A549 (cell line): ENCODE measurements around the gene CYP24A1. TPM values are rescaled to one million over a fixed set of nuclear protein-coding genes. Genes with fewer than 3 reads are reported as not detected.

Source experiments
- ATOH8 ChIP-seq: fragments of 250-450 bp; sonication (Bioruptor Pico); IDR thresholded peaks from 2 replicates; pipeline ENCODE4 v1.5.0; 2020; ENCODE audit warnings: low read depth, mild to moderate bottlenecking, moderate library complexity
- BCL3 ChIP-seq: fragments of >200 bp; sonication (Bioruptor Twin); formaldehyde crosslinking; IDR thresholded peaks from 3 replicates; pipeline ENCODE4 v1.6.1; 2016
- CBX2 ChIP-seq: fragments of 200-600 bp; sonication (generic); IDR thresholded peaks from 2 replicates; pipeline ENCODE4 v1.6.1; 2016; ENCODE audit warnings: low read depth, mild to moderate bottlenecking, borderline replicate concordance
- CBX8 ChIP-seq: fragments of 200-600 bp; sonication (generic); IDR thresholded peaks from 2 replicates; pipeline ENCODE4 v1.6.1; 2016
- CEBPB ChIP-seq, 2 experiments: fragments of >200 bp in 1 of 2; sonication (Bioruptor Twin) in 1 of 2; formaldehyde crosslinking in 1 of 2; IDR thresholded peaks; 2 replicates each; pipeline ENCODE4 v1.6.1; 2012 to 2016
- CHD4 ChIP-seq: fragments of 200-600 bp; sonication (generic); IDR thresholded peaks from 2 replicates; pipeline ENCODE4 v1.6.1; 2016; ENCODE audit warnings: antibody characterized with exemption, mild to moderate bottlenecking, borderline replicate concordance
- E2F6 ChIP-seq: IDR thresholded peaks from 2 replicates; pipeline ENCODE4 v1.6.1; 2012; ENCODE audit warnings: low read depth, borderline replicate concordance
- EHMT2 ChIP-seq: fragments of 200-600 bp; sonication (generic); IDR thresholded peaks from 2 replicates; pipeline ENCODE4 v1.6.1; 2016; ENCODE audit warnings: antibody characterized with exemption, low read depth, mild to moderate bottlenecking, moderate library complexity
- ELK1 ChIP-seq: fragments of 150-350 bp; IDR thresholded peaks from 2 replicates; pipeline ENCODE4 v1.6.1; 2014; ENCODE audit warnings: low read depth, mild to moderate bottlenecking, low read length
- FOSB ChIP-seq: fragments of 250-450 bp; sonication (Bioruptor Pico); IDR thresholded peaks from 2 replicates; pipeline ENCODE4 v1.5.0; 2020; ENCODE audit warnings: mild to moderate bottlenecking, moderate library complexity
- FOSL2 ChIP-seq, 2 experiments: fragments of 450-650 bp in 1 of 2; fragments of >200 bp in 1 of 2; sonication (Bioruptor Twin) in 1 of 2; formaldehyde crosslinking; IDR thresholded peaks; 2 replicates each; pipeline versions ENCODE4 v1.5.0 to v1.6.1; 2016 to 2020; ENCODE audit warnings: mild to moderate bottlenecking in 1 of 2, moderate library complexity in 1 of 2
- FOXS1 ChIP-seq: fragments of 250-450 bp; sonication (Bioruptor Pico); IDR thresholded peaks from 2 replicates; pipeline ENCODE4 v1.5.0; 2020; ENCODE audit warnings: mild to moderate bottlenecking, moderate library complexity
- GATA3 ChIP-seq: IDR thresholded peaks from 2 replicates; pipeline ENCODE4 v1.6.1; 2012; ENCODE audit warnings: borderline replicate concordance
- HES2 ChIP-seq: fragments of >200 bp; sonication (Bioruptor Twin); formaldehyde crosslinking; IDR thresholded peaks from 2 replicates; pipeline ENCODE4 v1.6.1; 2016
- HEYL ChIP-seq: fragments of 250-450 bp; sonication (Bioruptor Pico); IDR thresholded peaks from 2 replicates; pipeline ENCODE4 v1.8.0; 2021; ENCODE audit warnings: mild to moderate bottlenecking, moderate library complexity
- HOXB5 ChIP-seq: fragments of 250-450 bp; sonication (Bioruptor Pico); IDR thresholded peaks from 2 replicates; pipeline ENCODE4 v1.5.0; 2020; ENCODE audit warnings: mild to moderate bottlenecking, moderate library complexity
- MAFK ChIP-seq: fragments of 450-650 bp; IDR thresholded peaks from 2 replicates; pipeline ENCODE4 v1.6.1; 2014; ENCODE audit not compliant: partially characterized antibody
- MAX ChIP-seq: IDR thresholded peaks from 2 replicates; pipeline ENCODE4 v1.6.1; 2012
- MYC ChIP-seq: IDR thresholded peaks from 2 replicates; pipeline ENCODE4 v1.6.1; 2012; ENCODE audit warnings: mild to moderate bottlenecking, inconsistent platforms, low read length, improper control_type of control experiment, borderline replicate concordance
- NFE2L2 ChIP-seq: fragments of 150-350 bp; conservative IDR thresholded peaks from 2 replicates; pipeline ENCODE4 v1.6.1; 2014; ENCODE audit warnings: low read length
- NPAS2 ChIP-seq: fragments of 250-450 bp; sonication (Bioruptor Pico); IDR thresholded peaks from 2 replicates; pipeline ENCODE4 v1.8.0; 2022; ENCODE audit warnings: mild to moderate bottlenecking, moderate library complexity, borderline replicate concordance
- PBX3 ChIP-seq: IDR thresholded peaks from 2 replicates; pipeline ENCODE4 v1.6.1; 2012
- PHF8 ChIP-seq: fragments of 200-600 bp; sonication (generic); IDR thresholded peaks from 2 replicates; pipeline ENCODE4 v1.6.1; 2016; ENCODE audit warnings: low read depth, mild to moderate bottlenecking, antibody characterized with exemption, moderate library complexity, borderline replicate concordance
- REST ChIP-seq: fragments of 200-600 bp; sonication (generic); IDR thresholded peaks from 2 replicates; pipeline ENCODE4 v1.6.1; 2016; ENCODE audit warnings: antibody characterized with exemption, mild to moderate bottlenecking, moderate library complexity
- RFX5 ChIP-seq: fragments of 450-650 bp; IDR thresholded peaks from 2 replicates; pipeline ENCODE4 v1.7.1; 2014; ENCODE audit warnings: antibody characterized with exemption, mild to moderate bottlenecking, moderate library complexity
- SREBF2 ChIP-seq: fragments of 450-650 bp; IDR thresholded peaks from 2 replicates; pipeline ENCODE4 v1.6.1; 2014; ENCODE audit warnings: mild to moderate bottlenecking, moderate library complexity
- TFCP2L1 ChIP-seq: fragments of 250-450 bp; sonication (Bioruptor Pico); IDR thresholded peaks from 2 replicates; pipeline ENCODE4 v1.5.0; 2021; ENCODE audit warnings: mild to moderate bottlenecking
- TP53 ChIP-seq: fragments of 250-450 bp; sonication (Bioruptor Pico); IDR thresholded peaks from 2 replicates; pipeline ENCODE4 v1.5.0; 2021; ENCODE audit warnings: mild to moderate bottlenecking, moderate library complexity
- ZC3H11A ChIP-seq: fragments of 450-650 bp; IDR thresholded peaks from 2 replicates; pipeline ENCODE4 v1.6.1; 2014; ENCODE audit warnings: antibody characterized with exemption, mild to moderate bottlenecking
- ZNF302 ChIP-seq: fragments of 250-450 bp; sonication (Bioruptor Pico); IDR thresholded peaks from 2 replicates; pipeline ENCODE4 v1.9.0; 2021; ENCODE audit warnings: inconsistent platforms, mild to moderate bottlenecking, moderate library complexity
- polyA plus RNA-seq, 4 experiments: library from polyadenylated mRNA; depleted of rRNA in 3 of 4; stranded (reverse); fragments of >200 nt; fragmentation: RNase III in 1 of 4; extraction: RNeasy Plus Mini Kit Qiagen cat#74134 plus additional on column Dnase treatment in 1 of 4; gene quantifications; 2 replicates in 3 of 4; 3 replicates in 1 of 4; pipeline ENCODE4 v1.2.3, GENCODE V29; 2011 to 2017

The CYP24A1 gene
- polyA plus RNA-seq, 2 of the 4 experiments (the other 2 are of a cell fraction): 722 to 1,617 TPM

GRCh38 chr20:54167909-54168872 lies 5.6 kb downstream of the CYP24A1 start (continued):
- no peak; the same call in 1 of the 2 replicates for TF ChIP-seq REST
- no peak; a peak in 1 of 4 replicates for TF ChIP-seq CEBPB (IDR thresholded peaks at IDR 0.05)
- TF ChIP-seq TFCP2L1: peak; percentile 97
- TF ChIP-seq MYC: no peak
- TF ChIP-seq HOXB5 (CRISPR knock-in tag): 0 out of 2 replicates have a peak, but pooled peaks have one; percentile 53
- no peak for TF ChIP-seq RFX5
- TF ChIP-seq NPAS2 (CRISPR knock-in tag): no peak
- TF ChIP-seq CBX8: no peak
- TF ChIP-seq HES2: no peak
- TF ChIP-seq HEYL (CRISPR knock-in tag): peak; percentile 71; the same call in 1 of the 2 replicates
- TF ChIP-seq TP53 (CRISPR knock-in tag): peak; percentile 76
- TF ChIP-seq ZC3H11A: no peak
- no peak for TF ChIP-seq CBX2
- no peak for TF ChIP-seq MAFK
- TF ChIP-seq PBX3: peak; percentile 76
- TF ChIP-seq SREBF2: no peak
- no peak for TF ChIP-seq PHF8
- 0 out of 2 replicates have a peak, but pooled peaks have one; percentile 52 for TF ChIP-seq ZNF302 (CRISPR knock-in tag)
- no peak for TF ChIP-seq NFE2L2
- peak; percentile 87 for TF ChIP-seq FOSB (CRISPR knock-in tag)
- no peak for TF ChIP-seq ATOH8 (CRISPR knock-in tag)
- TF ChIP-seq E2F6: no peak; the same call in 1 of the 2 replicates
- 0 out of 2 replicates have a peak, but pooled peaks have one; percentile 55 for TF ChIP-seq MAX
- TF ChIP-seq FOXS1: no peak
- TF ChIP-seq GATA3: peak; percentile 55
- no peak for TF ChIP-seq BCL3
- TF ChIP-seq FOSL2 (IDR thresholded peaks at IDR 0.05): no peak
- peak; percentile 1 for TF ChIP-seq FOSL2 (CRISPR knock-in tag; IDR thresholded peaks at IDR 0.05)
- TF ChIP-seq EHMT2: no peak
- no peak for TF ChIP-seq CHD4
- TF ChIP-seq ELK1: no peak
